Measurements from ENCODE around the gene B3GALT4.

DNA sequence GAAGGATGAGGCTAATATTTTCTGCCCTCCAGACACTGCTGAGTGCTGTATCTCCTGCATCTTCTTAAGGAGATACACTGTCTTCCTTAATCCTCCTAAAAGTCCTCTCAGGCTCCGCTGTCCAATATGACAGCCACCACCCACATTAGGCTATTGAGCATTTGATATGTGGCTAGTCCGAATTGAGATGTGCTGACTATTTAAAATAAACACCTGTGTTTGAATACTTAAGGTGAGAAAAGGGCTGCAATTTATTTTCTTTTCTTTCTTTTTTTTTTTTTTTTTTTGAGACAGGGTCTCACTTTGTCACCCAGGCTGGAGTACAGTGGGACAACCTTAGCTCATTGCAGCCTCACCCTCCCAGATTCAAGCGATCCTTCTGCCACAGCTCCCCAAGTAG, 25.0 kb downstream of the B3GALT4 start:
- TF ChIP-seq CTCF (tag by site-specific recombination; IDR thresholded peaks at IDR 0.05) (no peak), SP3 (tag by site-specific recombination; IDR thresholded peaks at IDR 0.05) (no peak), TSHZ1 (tag by site-specific recombination; IDR thresholded peaks at IDR 0.05; ENCODE audit: borderline replicate concordance) (no peak), MEIS1 (CRISPR knock-in tag; IDR thresholded peaks at IDR 0.05; ENCODE audit: borderline replicate concordance) (no peak), ZFP41 (tag by site-specific recombination; IDR thresholded peaks at IDR 0.05; ENCODE audit: borderline replicate concordance) (no peak), ZNF19 (tag by site-specific recombination; IDR thresholded peaks at IDR 0.05; ENCODE audit: low read depth) (no peak), ZNF148 (tag by site-specific recombination; IDR thresholded peaks at IDR 0.05; ENCODE audit: borderline replicate concordance) (no peak), ZNF221 (tag by site-specific recombination; IDR thresholded peaks at IDR 0.05; ENCODE audit: borderline replicate concordance) (no peak), ZNF350 (tag by site-specific recombination; IDR thresholded peaks at IDR 0.05) (no peak)
- TF ChIP-seq, protein P1, sequence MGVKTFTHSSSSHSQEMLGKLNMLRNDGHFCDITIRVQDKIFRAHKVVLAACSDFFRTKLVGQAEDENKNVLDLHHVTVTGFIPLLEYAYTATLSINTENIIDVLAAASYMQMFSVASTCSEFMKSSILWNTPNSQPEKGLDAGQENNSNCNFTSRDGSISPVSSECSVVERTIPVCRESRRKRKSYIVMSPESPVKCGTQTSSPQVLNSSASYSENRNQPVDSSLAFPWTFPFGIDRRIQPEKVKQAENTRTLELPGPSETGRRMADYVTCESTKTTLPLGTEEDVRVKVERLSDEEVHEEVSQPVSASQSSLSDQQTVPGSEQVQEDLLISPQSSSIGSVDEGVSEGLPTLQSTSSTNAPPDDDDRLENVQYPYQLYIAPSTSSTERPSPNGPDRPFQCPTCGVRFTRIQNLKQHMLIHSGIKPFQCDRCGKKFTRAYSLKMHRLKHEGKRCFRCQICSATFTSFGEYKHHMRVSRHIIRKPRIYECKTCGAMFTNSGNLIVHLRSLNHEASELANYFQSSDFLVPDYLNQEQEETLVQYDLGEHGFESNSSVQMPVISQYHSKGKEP (tag by site-specific recombination; IDR thresholded peaks at IDR 0.05): no peak
- TF ChIP-seq, protein P2, sequence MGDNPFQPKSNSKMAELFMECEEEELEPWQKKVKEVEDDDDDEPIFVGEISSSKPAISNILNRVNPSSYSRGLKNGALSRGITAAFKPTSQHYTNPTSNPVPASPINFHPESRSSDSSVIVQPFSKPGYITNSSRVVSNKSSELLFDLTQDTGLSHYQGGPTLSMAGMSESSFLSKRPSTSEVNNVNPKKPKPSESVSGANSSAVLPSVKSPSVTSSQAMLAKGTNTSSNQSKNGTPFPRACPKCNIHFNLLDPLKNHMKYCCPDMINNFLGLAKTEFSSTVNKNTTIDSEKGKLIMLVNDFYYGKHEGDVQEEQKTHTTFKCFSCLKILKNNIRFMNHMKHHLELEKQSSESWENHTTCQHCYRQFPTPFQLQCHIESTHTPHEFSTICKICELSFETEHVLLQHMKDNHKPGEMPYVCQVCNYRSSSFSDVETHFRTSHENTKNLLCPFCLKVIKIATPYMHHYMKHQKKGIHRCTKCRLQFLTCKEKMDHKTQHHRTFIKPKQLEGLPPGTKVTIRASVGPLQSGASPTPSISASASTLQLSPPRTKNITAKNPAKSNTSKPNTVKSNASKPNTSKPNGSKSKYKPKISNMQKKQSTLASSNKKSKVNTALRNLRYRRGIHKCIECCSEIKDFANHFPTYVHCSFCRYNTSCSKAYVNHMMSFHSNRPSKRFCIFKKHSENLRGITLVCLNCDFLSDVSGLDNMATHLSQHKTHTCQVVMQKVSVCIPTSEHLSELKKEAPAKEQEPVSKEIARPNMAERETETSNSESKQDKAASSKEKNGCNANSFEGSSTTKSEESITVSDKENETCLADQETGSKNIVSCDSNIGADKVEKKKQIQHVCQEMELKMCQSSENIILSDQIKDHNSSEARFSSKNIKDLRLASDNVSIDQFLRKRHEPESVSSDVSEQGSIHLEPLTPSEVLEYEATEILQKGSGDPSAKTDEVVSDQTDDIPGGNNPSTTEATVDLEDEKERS (tag by site-specific recombination; IDR thresholded peaks at IDR 0.05): no peak
